Measurements from ENCODE around the gene MUS81. TPM values are rescaled to one million over a fixed set of nuclear protein-coding genes. Genes with fewer than 3 reads are reported as not detected.

Gene MUS81
- total and polyA plus RNA-seq, 9 of the 15 experiments (the other 6 are each of a cell fraction or from before 2014, with no cell fraction given): 13.4 to 118 (median 53.7) TPM

DNA sequence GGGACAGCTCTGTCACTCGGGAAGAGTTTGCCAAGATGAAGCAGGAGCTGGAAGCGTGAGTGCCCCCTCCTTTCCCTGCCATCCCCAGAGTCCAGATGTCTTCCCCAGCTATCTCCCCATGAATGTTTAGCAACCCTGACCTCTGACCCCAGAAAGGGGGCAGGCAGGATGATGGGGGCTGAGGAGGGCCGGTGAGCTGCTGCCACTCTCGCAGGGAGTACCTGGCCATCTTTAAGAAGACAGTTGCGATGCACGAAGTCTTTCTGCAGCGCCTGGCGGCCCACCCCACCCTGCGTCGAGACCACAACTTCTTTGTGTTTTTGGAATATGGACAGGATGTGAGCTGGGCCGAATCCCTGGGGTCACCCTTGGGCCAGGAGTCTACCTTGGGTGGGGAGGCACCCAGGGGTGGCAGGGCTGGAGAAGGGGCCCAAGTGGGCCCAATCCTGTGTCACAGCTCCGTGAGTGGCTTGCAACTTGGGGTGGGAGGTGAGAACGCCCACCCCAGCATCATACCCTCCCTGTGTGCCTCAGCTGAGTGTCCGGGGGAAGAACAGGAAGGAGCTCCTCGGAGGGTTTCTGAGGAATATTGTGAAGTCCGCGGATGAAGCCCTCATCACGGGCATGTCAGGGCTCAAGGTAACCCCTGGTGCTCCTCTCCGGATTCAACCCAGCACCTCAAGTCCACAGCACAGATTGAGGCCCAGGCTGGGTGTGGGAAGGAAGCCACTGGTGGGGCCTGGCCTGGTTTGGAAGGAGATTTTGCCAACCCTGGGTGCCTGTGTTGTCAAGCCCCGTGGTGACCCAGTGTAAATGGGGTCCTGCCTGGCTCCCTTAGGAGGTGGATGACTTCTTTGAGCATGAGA is 9.8 kb upstream of the MUS81 start:
- H3K9me1 ChIP-seq (ENCODE audit: control insufficient read depth, insufficient read depth, low read length): peaks cover 1% of the 10 kb centered on the region
- no peak overlapping the region for H3K27ac ChIP-seq (ENCODE audit: extremely low read depth, low read depth, low read length)
- TF ChIP-seq NR2C1 (IDR thresholded peaks at IDR 0.05): peak; percentile 60
- TF ChIP-seq NR2C1 (tag; IDR thresholded peaks at IDR 0.05): peak; percentile 69
- TF ChIP-seq ZNF184 (CRISPR knock-in tag; IDR thresholded peaks at IDR 0.05): no peak
- TF ChIP-seq, protein P1, sequence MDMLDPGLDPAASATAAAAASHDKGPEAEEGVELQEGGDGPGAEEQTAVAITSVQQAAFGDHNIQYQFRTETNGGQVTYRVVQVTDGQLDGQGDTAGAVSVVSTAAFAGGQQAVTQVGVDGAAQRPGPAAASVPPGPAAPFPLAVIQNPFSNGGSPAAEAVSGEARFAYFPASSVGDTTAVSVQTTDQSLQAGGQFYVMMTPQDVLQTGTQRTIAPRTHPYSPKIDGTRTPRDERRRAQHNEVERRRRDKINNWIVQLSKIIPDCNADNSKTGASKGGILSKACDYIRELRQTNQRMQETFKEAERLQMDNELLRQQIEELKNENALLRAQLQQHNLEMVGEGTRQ (CRISPR knock-in tag; IDR thresholded peaks at IDR 0.05): no peak
- TF ChIP-seq ZNF589 (CRISPR knock-in tag; IDR thresholded peaks at IDR 0.05; ENCODE audit: low read depth): no peak
- TF ChIP-seq ZNF717 (CRISPR knock-in tag; IDR thresholded peaks at IDR 0.05): no peak
- TF ChIP-seq, protein P2, sequence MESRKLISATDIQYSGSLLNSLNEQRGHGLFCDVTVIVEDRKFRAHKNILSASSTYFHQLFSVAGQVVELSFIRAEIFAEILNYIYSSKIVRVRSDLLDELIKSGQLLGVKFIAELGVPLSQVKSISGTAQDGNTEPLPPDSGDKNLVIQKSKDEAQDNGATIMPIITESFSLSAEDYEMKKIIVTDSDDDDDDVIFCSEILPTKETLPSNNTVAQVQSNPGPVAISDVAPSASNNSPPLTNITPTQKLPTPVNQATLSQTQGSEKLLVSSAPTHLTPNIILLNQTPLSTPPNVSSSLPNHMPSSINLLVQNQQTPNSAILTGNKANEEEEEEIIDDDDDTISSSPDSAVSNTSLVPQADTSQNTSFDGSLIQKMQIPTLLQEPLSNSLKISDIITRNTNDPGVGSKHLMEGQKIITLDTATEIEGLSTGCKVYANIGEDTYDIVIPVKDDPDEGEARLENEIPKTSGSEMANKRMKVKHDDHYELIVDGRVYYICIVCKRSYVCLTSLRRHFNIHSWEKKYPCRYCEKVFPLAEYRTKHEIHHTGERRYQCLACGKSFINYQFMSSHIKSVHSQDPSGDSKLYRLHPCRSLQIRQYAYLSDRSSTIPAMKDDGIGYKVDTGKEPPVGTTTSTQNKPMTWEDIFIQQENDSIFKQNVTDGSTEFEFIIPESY (CRISPR knock-in tag; IDR thresholded peaks at IDR 0.05): 0 out of 2 replicates have a peak, but pooled peaks have one; percentile 23
- peak; percentile 51 for TF ChIP-seq NR2C2 (CRISPR knock-in tag; IDR thresholded peaks at IDR 0.05)
- peak; percentile 66 for TF ChIP-seq NR2C2 (tag; IDR thresholded peaks at IDR 0.05)
- no peak for TF ChIP-seq EHMT2 (IDR thresholded peaks at IDR 0.05)
- TF ChIP-seq RBM22 (IDR thresholded peaks at IDR 0.05; ENCODE audit: low read depth, low read length, poor library complexity, severe bottlenecking): peak; percentile 9
- TF ChIP-seq RBFOX2 (IDR thresholded peaks at IDR 0.05; ENCODE audit: low read depth, low read length): peak; percentile 35; the same call in 1 of the 2 replicates
- TF ChIP-seq BRCA1 (IDR thresholded peaks at IDR 0.05): no peak
- TF ChIP-seq BRCA1 (CRISPR knock-in tag; IDR thresholded peaks at IDR 0.05): no peak
- peaks cover 2% of the 10 kb centered on the region; the same call in 1 of the 2 replicates for H4K20me1 ChIP-seq (replicated peaks; ENCODE audit: control insufficient read depth, insufficient read depth, low read length)
- no peak for ATAC-seq
- H3K27me3 ChIP-seq (ENCODE audit: control insufficient read depth in 2 of 2, insufficient read depth in 2 of 2, low read length in 2 of 2): no peaks in the 10 kb centered on the region
- no peak overlapping the region for H3K4me2 ChIP-seq (ENCODE audit: insufficient read depth, low read length)
- ChIA-PET CTCF (ENCODE audit: low intra/inter-chr PET ratio) (no interaction called here), POLR2A (interaction anchor here (0.5 to 5.9 kb wide), 21 partner anchors 9 to 1469 kb away, joined by 3 to 67 read pairs (median 5); partner anchors contain the start of genes CCDC85B, CFL1, EHBP1L1 and FIBP)
- FAIRE-seq: no peak
- H3K9ac ChIP-seq (ENCODE audit: insufficient read depth in 1 of 2, low read depth in 2 of 2, low read length in 2 of 2): peak overlapping the region in 1 of 2 experiments; percentile 62; a peak in 1 of 4 replicates
- in situ Hi-C loops (cut with MboI) (no loop called here), intact Hi-C loops (cut with micrococcal nuclease) (no loop called here)
- H3K9me3 ChIP-seq (replicated peaks; ENCODE audit: control insufficient read depth, insufficient read depth, low read depth, low read length): peaks cover 7% of the 10 kb centered on the region; the same call in 1 of the 2 replicates
- 67% methylated on average over 18 of the region's 20 CpGs for WGBS (ENCODE audit: insufficient coverage, low coverage, missing lambda C conversion rate)
- H3K4me3 ChIP-seq: no peak overlapping the region
- H2AFZ ChIP-seq (ENCODE audit: low read depth, low read length): no peak overlapping the region
- peaks cover 0 to 27% of the 10 kb centered on the region in 2 experiments; a peak in 3 of 5 replicates for H3K4me1 ChIP-seq (replicated peaks in 1 of 2; ENCODE audit: control insufficient read depth in 2 of 2, insufficient read depth in 2 of 2, low read length in 2 of 2)
- DNase-seq (ENCODE audit: extremely low read depth in 1 of 4, low spot score in 3 of 4): peak in 1 of 4 experiments; percentile 12
- peaks cover 20% of the 10 kb centered on the region for H3K79me2 ChIP-seq (ENCODE audit: control insufficient read depth, insufficient read depth, low read length)
- no TSS peak for BruUV-seq (replicated peaks)
- H3K36me3 ChIP-seq (ENCODE audit: control insufficient read depth, insufficient read depth, low read length): peaks cover 42% of the 10 kb centered on the region
